ENCODE data around the gene SAMD8.
A peak's percentile ranks its signal among the peaks of the same experiment; 100 is the strongest.

The SAMD8 gene

DNA sequence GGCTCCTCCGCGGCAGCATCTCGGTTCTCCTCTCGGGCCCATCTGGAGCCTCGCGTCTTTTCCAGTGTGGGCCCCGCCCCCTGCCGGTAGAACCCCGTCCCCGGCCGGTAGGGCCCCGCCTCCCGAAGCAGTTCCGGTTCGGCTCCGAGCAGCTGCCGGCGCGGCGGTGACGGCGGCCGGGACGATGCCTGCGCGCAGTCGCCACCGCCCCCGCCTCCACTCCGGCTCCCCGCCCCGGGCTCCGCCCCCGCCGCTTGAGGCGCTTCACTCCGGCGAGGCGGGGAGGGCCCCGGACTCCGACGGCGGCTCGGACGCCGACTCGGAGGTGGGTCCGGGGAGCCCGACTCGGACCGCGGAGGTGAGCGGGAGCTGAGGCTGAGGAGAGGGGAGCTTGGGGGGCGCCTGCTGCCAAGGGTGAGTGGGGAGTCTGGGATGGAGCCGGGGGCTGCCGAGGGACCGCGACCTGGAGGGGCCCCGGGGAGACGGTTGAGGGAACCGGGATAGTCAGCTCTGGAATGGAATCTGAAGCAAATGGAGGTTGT lies at the start of gene SAMD8:
Gene SAMD8, plus strand, starts transcription at position 292 of the 542 bp plus-strand sequence. CDS start 38,873 bp downstream, outside the sequence.
- peak; percentile 80 for DNase-seq

DNA sequence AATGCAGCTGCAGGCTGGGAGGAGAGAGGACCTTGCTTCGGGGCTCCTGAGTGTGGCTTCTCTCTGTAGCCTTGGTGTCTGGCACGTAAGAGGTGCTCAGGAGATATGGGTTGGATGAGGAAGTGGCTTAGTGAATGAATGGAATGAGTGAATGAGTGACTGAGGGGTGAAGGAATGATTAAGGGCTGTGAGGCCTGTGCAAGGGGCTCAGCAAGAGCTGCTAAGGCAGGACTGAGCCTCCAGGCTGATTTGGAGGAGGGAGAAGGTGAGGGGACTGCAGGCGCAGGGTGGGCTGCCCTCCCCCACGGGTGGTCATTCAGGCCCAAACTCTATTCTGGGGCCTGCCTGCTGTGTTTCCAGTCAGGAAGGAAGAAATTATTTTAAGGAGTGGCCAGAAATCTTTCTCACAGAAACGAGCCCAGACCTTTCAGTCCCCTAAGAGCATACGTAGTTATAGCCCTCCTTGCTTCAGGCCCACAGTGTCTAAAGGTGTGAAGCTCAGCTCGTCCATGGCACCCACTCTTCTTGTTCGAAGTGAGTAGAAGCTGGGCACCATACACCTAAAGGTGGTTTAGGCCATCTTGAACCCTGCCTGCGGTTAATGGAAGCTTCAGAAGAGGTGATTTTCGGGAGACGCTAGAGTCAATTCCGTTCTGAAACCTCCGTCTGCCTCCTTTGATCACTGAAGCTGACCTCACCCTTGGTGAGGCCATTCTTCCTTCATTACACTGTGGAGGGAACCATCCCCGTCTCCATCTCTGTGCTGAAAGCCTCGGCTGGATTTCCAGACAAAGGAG lies 49.5 kb upstream of the SAMD8 start:
- DNase-seq: no peak

DNA sequence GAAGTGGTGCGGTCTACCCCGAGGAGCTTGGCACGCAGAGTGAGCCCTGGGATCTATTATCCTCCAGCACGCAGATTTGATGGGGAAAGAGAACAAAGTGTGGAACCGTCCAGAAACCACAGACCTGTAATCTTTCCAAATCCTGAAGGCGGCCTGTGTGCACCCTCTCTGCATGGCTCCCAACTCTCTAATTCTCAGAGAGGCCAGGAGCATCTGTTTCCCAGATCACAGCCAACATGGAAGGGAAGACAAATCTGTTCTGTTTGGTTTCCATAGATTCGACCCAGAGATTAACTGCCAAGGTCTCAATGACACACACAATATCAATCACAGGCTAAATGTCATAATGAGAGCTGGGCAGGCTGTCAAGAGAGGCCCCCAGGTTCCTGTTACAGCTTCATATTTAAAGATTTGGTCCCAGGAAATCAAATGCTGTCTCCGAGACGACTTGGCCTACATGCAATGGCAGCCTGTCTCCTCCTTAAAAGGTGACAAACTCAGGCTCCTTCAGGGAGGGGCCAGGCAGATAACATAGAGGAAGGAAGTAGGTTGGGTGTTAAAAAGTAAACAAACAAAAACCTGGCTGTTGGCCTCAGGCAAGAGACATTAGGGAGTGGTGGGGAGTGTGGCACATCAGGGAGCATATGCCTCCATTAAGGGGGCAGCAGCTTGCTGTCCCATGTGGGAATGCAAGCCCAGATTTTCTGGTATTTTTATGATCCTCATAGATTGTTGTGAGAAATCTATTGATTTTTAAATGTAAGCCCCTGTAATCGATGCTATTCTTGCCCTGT lies 48.8 kb upstream of the SAMD8 start:
- DNase-seq: no peak

DNA sequence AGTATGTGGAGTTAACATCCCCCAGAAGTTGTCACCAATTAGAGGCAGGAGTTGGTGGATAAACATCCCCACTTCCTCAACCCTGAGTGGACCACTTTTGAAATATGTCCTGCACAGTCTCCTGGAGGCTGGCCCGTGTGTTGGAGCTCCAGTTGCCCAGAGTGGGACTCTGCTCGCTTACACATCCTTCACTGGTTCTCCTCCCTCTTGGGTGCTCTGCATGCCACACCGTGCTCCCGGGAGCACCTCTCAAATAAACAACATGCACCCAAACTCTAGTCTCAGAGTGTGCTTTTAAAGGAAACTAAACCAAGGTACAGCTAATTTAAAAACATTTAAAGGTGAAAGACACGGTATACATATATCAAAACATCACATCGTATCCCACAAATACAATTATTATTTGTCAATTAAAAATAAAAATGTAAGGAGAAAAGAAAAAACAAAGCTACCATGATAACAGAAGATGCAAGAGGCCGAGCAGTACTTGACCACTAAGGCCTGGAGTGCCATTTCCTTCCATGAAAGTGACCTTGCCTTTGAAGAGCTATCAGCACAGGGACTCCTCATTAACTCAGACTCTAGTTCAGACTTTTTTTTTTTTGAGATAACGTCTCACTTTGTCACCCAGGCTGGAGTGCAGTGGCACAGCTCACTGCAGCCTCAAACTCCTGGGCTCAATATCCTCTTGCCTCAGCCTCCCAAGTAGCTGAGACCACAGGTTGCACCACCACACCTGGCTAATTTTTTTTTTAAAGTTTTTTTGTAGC lies 47.8 kb upstream of the SAMD8 start:
- DNase-seq: no peak

DNA sequence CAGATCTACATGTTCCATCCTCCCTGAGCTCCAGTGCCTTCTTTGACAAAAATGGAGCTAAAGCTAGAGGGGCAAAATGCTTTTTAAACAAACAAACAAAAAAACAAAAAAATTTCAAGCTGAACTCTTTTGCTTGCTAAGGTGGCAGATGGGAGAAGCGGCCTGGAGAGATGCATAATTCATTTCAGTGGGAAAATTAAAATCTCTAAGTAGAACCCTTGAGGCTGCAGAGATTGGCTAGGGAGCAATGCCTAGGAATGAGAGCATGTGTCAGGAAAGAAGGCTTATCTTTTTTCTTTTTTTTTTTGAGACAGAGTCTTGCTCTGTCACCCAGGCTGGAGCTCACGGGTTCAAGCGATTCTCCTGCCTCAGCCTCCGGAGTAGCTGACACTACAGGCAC lies 46.4 kb upstream of the SAMD8 start:
- no peak for DNase-seq

DNA sequence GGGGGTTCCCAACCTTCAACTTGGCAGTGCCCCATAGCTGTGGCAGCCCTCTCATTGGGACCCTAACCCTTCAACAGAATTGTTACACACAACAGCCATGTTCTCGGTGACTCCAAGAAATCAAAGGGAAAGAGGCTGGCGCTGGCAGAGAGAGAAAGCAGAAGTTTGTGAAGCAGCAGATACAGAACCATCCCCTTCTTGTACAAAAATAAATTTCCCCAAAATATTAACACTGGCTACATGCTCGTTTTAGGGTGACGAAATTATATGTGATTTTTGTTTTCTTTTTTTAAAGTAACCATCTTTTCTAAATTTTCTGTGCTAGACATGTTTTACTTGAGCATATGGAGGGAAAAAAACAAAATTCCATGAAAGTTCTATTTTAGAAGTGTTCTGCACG lies 45.2 kb upstream of the SAMD8 start:
- no peak for DNase-seq

DNA sequence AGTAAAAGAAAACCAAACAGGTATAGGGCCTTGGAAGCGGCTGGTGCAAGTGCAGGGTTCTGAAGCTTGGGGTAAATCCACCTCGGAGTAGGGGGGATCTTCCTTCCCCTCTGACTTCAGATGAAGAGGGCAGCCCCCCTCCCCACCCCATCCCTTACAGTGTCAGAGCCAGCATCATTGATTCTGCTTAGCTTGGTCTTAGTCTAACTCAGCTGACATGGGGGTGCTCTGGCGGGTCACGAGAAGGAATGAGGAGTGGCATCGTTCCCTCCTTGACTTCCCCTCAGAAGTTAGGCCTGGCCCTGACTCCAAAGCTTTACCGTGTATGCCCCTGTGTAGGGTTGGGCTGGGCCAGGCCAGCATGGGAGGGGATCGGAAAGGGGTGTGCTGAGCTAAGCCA lies 44.2 kb upstream of the SAMD8 start:
- no peak for DNase-seq

DNA sequence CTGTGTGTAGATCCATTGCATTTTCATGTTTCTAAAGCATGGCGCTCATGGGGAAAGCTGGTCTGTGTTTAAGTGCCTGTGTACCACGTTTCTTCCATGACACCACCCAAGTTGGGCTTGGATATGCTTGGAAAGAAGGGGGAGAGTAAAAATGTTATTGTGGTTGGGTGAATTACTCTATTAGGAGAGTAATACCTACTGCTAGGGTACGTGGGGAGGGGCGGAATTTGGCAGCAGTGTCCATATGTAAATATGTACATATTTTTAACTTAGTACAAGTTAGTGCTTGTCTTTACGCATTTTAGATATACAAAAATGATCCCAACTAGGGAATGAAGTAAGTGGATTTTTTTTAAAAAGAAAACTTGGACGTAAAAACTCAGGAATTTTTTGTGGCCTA lies 42.9 kb upstream of the SAMD8 start:
- DNase-seq: no peak

DNA sequence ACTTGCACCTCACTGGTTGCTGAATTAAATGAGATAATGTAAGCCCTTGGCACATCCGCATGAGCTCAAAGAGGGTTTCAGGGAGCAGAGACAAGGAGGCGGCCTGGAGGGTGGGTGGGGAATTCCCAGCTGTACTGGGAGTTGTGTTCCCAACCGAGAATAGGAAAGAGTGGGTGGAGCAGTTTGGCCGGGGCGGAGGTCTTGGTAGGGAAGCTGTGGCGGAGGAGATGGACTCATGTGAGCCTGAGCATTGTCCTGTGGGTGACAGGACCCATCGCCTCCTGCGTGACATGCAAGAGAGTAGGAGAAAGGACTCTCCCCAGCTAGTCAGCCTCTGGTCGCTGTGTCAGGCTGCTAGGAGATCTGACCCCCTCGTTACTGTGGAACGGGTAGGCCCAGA lies 41.0 kb upstream of the SAMD8 start:
- DNase-seq: no peak

DNA sequence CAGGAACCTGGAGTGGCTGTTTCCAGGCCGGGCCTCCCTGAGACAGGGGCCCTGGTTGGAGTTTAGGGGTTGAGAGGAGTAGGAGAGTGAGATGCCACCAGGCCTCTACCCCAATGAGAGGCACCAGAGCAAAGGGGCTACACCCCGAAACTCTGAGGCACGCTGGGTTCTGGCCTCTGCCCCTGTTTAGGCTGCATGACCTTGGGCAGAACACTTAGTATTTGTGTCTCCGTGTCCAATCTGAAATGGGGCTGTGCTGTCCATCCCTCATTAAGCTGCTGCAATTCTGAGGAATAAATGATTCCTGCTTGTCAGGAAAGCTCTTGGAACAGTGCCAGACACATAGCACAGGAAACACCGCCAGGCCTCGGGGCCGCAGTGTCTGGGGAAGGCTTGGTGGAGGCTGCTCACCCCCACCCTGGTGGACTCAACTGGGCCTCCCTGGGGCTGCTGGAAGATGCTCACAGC lies 40.5 kb upstream of the SAMD8 start:
- DNase-seq: peak; percentile 34

DNA sequence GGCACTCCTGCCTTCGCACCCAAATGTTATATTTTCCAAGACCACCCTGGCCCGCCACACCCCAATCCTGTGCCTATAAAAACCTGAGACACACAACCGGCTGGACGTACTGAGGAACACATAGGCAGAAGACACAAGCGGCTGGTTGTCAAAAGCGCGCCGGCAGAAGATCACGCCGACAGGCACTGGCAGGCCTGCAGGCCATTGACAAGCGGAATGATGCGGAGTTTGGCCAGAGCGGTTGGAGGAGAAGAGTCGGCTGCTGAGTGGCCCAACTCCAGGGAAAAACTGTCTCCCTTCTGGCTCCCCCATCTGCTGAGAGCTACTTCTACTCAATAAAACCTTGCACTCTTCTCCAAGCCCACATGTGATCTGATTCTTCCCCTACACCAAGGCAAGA lies 39.7 kb upstream of the SAMD8 start:
- no peak for DNase-seq

DNA sequence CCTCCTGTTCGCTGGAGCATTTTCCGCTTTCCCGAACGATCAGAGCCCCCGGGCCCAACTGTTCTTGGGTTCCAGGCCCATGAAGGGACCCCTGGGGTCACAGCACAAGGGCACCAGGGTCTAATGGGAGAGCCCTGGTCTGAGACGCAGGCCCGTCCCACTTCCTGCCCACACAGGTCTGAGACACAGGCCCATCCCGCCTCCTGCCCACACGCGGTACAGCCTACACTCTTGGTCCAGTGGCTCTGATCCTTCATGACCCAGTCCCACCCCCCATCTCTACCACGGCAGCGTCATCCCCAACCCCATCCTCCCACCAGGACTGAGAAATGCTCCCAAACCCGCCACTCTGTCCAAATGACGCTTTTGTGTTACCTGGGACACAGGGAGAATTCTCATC lies 38.7 kb upstream of the SAMD8 start:
- no peak for DNase-seq

DNA sequence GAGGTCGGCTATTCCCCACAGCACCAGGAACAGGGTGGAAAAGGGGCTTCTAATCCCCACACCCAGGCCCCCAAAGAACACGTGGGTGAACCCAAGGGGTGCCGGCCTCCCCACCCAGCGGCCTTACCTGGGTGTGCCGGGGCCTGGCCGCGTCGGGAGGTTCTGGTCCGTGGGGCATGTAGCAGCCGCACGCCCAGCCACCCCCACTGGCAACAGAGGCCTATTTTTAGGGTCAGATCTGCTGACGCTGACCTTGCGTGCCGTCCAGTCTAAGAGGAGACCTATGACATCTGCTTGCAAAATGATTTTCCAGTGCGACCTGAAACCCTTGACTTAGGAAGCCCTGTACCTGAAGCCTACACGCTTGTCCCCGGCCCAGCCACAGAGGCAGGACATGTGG lies 38.0 kb upstream of the SAMD8 start:
- DNase-seq: no peak

DNA sequence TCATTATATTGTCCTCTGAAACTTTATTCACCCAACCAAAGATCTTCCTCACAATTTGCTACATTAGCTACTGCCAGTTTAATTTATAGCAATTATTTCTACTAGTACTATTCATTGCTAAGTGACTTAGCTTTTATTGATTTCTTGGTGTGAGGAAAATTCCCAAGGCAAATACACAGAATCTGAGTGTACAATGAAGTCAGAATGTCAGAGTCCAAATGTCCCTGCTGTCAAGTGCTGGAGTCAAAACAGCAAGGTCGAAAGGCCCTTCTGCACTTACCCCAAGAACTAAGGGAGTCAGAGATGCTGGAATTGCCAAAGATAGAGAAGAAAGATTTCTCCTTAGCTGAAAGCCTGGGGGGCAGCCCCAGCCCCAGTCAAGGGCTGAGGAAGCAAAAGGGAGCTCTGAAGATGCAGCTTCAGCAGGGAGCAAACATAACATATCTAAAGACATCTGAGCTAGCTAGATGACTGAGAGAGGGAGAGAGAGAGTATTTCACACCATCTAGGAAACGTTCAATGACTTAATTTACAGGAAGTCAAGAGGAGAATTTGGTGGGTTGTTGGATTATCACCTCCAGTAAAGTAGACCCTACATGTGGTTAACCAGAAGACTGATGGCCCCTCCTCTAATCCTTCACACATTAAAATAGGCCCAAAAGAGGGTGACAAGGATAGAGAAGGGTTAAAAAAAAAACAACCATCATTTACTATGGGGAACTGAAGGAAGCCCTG lies 36.6 kb upstream of the SAMD8 start:
- DNase-seq: no peak

DNA sequence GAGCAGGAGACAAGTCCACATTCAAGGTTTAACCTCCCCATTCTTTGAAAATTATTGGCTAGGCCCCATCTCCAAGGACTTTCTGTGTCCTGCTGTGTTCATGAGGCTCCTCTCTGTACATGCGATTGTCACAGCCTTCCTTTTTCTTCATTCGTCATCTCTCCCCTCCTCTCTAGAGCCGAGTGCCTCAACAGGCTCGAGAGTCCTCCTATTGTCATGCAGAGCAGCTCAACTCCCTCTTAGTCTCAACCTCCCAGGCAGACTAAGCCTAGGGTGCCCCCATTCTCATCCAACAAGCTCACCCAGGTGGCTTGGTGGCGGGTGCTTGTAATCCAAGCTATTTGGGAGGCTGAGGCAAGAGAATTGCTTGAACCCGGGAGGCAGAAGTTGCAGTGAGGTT lies 35.1 kb upstream of the SAMD8 start:
- DNase-seq: no peak

DNA sequence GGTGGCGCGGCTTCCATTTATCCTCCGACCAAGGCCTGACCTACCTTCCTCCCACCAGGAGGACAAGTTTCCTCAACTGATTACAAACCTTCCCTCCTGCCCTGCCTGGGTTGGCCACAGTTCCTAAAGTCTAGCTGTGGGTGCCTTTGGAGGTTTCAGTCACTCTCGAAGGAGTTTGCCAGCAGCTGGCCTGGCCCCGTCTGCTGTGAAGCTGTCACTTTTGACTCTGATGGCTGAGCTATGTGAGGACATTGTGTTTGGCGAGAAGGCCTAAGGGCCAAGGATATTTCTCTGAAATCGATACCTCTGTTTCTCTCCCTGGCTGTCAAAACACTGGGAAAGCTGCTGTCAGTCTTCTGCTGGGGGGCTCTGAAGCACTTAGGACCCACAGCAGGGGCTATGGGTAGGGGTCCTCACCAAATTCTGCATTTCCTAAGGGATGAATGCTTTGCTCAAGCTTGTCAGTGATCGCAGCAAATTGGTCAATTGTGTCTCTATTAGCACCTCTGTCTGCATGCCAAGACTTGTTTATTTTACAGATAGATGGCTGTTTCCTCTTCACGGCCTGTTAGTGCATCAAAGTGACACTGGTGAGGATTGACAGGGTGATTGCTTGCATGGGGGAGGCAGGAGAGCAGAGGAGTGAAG lies 31.9 kb upstream of the SAMD8 start:
- peak; percentile 9 for DNase-seq

DNA sequence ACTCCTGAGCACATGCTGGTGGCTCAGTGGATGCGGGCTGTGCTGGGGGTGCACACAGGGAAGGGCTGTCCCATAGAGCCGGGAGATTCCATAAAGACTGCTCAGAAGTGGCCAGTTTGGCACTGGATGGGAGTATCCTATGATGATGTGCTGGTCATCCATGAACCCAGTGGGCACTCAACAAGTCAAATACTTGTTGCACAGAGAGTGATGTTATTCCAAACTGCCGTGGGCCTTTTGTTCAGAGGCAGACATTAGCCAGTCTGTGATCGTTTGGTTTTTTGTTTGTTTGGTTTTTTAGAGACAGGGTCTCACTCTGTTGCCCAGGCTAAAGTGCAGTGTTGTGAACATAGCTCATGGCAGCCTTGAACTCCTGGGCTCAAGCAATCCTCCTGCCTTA lies 30.9 kb upstream of the SAMD8 start:
- DNase-seq: no peak

DNA sequence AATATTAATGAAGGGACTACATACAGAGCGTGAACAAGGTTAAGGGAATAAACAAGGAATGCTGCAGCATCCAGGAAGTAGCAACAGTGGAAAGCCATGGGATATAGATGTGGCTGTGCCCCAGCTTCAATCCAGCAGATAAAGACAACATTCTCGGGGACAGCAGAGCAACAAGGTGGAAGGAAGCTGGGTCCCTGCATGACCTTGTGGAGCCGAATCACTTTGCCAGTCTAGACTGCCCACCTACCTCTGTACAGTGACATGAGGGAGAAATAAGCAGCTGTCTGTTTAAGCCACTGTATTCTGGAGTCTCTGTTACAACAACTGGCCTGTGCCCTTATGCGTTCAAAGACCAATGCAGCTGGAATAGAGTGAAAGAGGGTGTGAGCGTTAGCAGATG lies 30.1 kb upstream of the SAMD8 start:
- no peak for DNase-seq

DNA sequence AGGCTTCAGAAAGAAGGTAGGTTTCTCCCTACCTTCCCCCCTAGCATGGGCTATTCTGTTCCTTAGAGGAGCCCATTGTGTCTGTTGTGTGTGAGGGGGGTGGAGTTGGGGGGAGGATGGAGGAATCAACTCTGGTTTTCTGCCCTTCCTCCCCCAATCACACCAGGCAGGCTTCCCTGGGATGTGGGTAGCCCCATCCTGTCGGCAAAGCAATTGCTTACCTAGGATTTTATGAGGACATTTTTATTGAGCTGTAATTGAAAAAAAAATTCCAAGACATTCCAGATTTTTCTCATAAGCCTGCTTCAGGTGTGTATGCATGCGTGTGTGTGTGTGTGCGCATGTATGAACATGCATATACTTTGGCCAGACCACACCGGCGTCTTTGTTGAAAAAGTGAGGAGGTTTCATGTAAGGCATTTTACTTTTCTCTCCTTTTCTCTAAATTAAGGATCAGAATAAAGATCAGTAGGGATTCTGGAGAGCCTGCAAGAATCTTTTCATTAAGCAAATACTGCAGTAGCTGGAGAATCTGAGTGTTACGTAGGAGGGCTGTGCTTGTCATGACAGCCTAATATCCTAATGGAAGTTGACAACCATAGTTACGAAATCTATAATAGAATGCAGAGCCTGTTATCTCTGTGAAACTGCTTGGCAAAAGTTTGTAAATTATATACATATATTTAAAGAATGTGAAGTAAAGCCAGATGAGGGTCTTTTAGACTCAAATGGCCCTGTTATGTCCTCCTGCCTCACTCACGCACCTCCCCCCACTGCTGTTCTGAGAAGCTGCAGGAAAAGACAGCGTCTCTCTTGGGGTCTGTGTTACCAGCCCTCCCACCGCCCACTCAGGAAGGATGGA lies 27.3 kb upstream of the SAMD8 start:
- no peak for DNase-seq

DNA sequence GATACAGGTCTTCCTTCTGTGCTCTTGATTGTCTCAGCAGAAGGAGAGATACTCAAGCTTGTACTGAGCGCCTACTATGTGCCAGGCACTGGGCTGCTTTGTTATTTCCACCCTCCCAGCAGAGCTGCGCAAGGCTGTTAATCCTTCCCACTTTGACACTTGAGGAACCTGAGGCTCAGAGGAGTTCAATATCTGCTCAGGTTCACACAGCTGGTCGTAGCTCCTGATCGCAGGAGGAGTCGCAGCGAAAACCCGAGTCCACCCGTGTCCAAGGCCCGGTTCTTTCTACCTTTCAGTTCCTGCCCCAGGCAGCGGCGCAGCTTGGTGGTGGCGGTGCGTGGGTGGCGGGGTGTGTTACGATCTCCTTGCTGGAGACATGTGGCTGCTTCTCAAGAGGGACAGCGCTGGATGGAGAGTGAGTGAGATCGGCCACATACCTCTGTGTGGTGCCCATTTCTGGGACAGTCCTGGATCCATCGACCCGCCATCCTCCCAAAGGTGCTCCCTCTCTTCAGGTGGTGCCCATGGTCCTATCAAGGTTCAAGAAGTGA lies 26.5 kb upstream of the SAMD8 start:
- DNase-seq: no peak
